AG20443 (cell line): ENCODE measurements around the gene OPRM1.
"Not testable (repeated sequence)": the region's sequence is repeated elsewhere in the genome, so short reads cannot be mapped to it uniquely, and the experiment has no call there.

Experiments
- DNase-seq: peaks from one replicate; pipeline ENCODE4 v3.0.0; 2012; ENCODE audit warnings: low spot score, mixed read lengths

The OPRM1 gene

DNA sequence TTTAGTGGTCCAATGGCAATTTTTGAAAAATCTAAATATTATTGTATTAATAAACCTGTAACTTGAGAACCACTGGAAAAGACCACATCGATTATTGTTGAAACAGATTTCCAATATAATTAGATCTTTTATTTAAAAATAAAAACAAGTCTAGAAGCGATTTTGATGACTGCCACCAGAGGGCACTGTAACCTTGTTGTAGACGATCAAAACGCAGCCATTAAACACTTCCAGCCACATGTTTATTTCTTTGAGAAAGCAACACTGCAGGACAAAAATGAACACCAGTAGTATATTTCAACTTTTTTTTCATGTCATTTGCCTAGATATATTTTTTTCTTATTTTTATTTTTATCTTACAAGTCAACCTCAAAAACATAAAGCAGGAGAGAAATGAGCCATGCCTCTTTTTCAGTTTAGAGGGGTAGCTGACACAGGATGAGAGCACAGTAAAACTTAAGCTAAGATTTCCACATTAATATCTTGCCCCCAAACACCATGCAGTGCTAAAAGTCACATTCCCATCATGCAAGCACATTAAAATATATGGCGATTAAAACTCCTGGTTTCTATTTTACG lies 115.4 kb downstream of the OPRM1 start:
- peak; percentile 47 for DNase-seq

GRCh38 chr6:154156135-154156896 lies 117.3 kb downstream of the OPRM1 start:
- DNase-seq = peak; percentile 46

GRCh38 chr6:154157082-154157481 lies 118.0 kb downstream of the OPRM1 start:
- no peak for DNase-seq

DNA sequence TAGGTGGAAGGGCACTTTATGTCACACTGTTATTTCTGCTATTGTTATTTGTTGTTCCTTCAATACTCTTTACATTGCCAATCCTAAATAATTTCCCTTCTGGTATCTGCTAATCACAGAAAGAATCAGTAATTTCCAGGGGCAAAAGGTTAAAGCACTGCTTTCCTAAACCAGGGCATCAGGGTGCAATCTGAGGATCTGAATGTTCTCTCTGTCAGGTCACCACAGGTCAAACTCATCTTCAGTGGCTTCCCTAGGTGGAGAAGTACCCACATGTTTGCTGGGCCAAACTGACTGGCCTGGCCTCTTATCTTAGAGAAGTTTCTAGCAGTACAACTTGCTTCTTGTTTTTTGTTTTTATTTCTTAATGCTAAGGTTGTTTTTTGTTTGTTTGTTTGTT lies 118.7 kb downstream of the OPRM1 start:
- DNase-seq = no peak

GRCh38 chr6:154159126-154159525 lies 120.1 kb downstream of the OPRM1 start:
- no peak for DNase-seq

DNA sequence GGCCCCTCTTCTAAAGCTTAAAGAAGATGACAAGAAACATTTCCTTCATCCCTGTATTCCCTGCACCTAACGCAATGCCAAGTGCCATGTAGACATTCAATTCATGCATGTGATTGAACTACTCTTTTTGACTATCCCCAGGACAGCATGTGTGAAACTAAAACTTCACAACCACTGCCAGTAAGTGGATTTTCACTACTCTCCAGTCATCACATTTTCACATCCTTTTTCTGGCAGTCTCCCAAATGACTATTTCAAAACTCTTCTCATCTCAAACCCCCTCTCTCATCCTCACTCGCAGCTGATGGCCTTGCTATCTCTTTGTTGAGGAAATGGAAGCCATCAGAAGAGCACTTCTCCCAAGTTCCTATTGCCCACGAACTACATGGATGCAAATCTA lies 122.6 kb downstream of the OPRM1 start:
- DNase-seq = no peak

DNA sequence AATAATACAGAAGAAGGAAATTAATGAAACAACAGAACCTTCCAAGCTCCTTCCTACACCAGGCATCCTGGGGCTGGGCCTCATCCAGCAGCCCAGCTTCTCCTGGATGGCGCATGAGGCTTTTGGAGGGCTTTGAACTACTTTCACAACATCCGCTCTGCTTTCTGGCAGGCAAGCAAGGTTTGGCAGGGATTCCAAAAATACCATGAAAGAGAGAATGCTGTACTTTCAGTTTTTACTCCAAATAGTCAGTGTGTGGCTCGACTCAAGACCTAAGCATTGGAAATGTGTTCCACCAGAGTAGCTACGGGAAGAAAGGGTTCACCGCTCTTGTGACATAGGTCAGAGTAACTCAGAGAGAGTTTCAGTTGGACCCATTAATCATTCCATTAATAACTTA lies 125.4 kb downstream of the OPRM1 start:
- peak; percentile 74 for DNase-seq

- no peak for DNase-seq
These were observed 126.4 kb downstream of the OPRM1 start for GRCh38 chr6:154165478-154165877.

- DNase-seq = no peak
These were observed 127.1 kb downstream of the OPRM1 start for GRCh38 chr6:154166140-154166539.

DNA sequence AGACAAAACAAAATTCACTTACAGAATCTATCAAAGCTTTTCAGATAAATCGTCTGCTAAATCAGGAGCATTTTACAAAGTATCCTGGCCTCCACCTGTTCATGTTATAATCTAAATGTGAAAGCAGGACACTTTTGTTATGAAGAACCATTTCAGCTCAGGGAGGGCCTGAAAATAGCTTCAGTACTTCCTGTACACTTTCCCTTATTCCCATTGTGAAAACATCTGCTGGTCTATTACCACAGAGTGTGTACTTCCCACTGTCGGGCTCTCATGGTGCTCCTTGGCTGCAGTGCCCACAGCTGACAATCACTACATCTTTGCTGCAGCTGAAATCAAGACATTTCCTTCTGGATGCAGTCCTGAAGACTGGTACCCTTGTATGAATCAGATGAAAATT lies 128.1 kb downstream of the OPRM1 start:
- no peak for DNase-seq

DNA sequence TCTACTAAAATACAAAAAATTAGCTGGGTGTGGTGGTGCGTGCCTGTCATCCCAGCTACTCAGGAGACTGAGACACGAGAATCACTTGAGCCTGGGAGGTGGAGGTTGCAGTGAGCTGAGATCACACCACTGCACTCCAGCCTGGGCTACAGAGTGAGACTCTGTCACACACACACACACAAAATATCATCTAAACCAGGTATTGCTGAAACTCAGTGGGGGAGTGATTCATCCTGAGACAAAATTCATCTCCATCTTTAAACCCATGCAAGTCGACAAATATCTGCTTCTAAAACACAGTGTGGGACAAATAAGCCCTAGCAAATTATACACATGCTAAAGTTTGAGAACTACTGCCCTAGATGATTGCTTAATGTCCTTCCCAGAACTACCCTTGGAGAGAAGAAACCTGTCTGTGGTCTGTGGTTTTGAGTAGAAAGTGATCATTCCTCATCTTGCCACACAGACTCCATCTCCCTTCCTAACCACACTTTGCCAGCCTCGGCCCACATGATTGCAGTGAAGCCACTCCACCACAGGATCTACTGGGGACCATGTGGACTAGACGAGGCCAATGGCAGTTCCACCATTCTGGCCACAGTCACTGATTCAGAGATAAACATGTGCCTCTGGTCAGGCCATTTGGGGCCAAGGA lies 130.3 kb downstream of the OPRM1 start:
- DNase-seq = no peak

- no peak for DNase-seq
These were observed 131.1 kb downstream of the OPRM1 start for GRCh38 chr6:154170106-154170505.

DNA sequence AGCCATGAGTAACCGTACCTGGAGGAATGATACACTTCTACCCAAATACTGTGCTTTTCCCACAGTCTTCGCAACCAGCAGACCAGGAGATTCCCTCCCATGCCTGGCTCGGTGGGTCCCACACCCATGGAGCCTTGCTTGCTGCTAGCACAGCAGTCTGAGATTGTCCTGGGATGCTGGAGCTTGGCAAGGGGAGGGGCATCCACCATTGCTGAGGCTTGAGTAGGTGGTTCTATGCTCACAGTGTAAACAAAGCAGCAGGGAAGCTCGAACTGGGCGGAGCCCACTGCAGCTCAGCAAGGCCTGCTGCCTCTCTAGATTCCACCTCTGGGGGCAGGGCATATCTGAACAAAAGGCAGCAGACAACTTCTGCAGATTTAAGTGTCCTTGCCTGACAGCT lies 133.4 kb downstream of the OPRM1 start:
- not testable (repeated sequence) for DNase-seq

- DNase-seq = no peak
These were observed 140.4 kb downstream of the OPRM1 start for GRCh38 chr6:154179434-154179833.

DNA sequence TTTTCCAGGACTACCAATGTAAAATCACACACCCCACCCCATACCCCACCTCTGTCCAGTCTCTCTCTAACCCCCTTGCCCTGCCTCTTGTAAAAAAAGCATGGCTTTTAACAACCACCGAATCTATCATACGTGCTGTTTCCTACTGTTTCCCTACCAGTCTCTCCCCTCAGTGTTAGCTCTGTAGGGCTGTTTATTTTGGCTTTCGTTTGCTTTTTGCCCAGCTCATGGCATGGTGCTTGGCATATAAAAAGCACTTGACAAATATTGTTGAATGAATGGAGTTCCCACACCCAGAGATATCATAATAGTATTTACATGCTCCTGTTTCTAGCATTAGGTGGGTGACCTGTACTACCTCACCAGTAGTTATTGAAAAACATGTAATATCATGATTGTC lies 148.2 kb downstream of the OPRM1 start:
- no peak for DNase-seq

- DNase-seq = no peak
These were observed 148.7 kb downstream of the OPRM1 start for GRCh38 chr6:154187714-154188113.

DNA sequence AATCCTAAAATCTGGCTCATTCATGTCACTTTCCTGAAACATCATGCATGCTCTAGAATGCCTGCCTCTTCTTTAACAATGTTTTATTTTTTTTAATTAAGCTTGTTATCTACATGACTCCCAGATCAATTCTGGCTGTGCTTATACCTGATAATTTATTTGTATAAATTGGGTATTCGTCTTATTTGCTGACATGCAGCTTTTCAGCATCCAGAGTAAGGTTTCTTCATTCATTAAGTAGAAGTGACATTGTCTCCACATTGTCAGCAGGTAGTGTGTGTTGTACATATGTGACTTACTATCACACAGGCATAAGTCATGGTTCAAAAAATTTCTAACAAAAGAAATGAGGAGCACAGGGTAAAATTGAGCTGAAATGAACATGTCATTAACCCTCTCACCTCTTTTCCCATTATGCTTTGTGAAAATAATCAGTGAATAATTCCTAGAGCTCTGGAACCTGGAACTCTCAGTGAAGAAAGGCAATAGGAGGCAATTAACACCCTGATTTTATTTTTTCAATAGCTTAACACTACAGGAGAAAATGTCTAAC lies 157.4 kb downstream of the OPRM1 start:
- DNase-seq = no peak

DNA sequence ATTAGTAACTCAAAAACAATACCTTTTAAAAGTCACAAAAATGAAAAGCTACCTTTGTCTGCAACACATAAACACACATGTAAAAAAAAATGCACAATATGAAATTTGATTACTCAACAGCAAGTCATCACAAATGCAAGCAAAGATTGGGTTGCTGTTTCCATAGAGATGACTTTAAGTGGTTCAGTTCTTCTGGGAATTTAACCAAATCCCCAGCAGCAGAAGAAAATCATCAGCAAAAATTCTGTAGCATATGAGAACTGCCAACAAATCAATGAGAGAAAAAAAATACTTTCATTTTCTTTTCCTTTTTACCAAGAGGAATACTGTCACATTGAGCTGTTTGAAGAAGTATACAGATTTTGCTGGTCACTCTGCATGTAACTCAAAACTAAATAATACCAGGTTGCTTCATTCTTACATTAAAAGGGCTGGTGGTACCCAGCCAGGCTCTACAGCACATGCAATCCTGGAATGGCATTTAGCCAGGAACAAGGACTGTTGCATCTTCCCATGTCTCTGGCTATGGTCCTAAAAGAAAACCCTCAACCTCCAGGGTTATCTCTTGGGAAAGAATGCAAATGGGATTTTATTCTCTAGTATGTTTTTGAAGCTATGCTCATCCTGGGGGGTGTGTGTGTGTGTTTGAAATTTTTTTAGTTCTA lies 158.3 kb downstream of the OPRM1 start:
- peak; percentile 32 for DNase-seq

GRCh38 chr6:154201688-154202087 lies 162.6 kb downstream of the OPRM1 start:
- DNase-seq = not testable (repeated sequence)

DNA sequence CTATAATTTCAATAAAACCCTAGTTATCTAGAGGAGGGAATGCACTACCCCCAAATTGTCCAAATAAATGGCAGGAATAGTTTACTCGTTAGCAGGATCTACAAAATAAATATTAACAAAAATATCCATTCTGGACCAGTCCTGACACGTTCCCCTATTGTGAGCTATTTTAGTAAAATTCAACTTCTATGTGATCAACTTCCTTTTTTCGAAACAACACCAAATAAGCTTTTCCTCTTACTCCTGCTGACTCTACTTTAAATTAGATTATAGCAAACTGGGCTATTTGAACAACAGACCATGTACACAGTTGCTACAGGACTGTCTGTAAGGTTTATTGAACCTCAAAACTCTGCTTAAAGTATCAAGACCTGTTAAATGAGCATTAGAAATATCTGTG lies 163.3 kb downstream of the OPRM1 start:
- no peak for DNase-seq

DNA sequence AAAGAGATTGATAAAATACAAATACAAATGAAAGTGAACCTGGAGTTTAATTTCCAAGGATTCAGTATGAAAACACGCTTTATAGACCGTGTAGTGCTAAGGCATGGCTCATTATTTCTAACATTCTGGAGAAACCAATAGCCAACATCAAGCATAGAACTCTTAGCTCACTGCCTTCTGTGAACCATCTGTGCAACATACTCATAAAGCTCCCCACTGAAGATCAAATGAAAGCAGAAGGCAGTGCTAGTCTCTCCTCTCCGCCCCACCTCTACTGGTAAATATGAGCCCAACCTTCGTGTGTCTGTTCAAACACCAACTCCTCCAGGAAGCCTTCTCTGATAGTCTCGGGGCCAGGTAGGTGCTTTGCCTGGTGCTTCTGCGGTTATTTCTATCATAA lies 163.9 kb downstream of the OPRM1 start:
- DNase-seq = no peak

DNA sequence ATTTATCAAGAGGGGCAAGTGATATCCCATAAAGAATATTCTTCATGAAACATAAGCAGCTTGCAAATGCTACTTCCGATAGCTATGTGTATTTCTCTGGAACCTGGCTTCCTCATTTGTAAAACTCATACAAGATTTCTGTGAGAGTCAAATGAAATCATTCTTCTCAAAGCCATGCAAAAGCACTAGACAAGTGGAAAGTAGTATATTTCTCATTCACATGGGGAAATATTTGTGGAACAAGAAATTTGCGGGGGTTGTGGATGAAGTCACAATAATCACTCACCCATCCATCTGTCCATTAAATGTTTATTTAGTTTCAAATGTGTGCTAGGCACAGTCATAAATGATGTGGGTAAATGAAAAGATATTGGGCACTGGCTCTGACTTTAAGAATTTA lies 167.1 kb downstream of the OPRM1 start:
- DNase-seq = no peak

DNA sequence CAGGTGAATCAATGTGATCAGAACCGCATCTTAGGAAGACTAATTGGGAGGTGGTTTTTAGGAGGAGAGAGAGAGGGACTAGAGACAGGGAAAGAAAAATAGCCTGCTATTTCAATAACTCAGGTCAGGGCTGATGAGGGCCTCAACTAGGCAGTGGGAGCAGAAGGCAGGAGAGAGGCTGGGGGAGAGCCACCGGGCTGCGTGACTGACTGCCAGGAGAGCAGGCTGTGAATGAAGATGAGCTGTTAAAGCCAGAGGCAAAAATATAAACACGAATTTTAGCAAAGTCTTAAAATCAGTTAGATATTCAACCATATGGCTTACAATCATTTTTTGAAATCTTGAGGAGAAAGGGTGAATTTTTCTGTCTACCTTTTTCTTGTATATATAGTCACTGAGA lies 168.0 kb downstream of the OPRM1 start:
- DNase-seq = no peak
